Measurements from ENCODE around the gene N4BP2. TPM values are rescaled to one million over a fixed set of nuclear protein-coding genes. Genes with fewer than 3 reads are reported as not detected.
"Not testable (repeated sequence)": the region's sequence is repeated elsewhere in the genome, so short reads cannot be mapped to it uniquely, and the experiment has no call there.

The N4BP2 gene
- polyA plus RNA-seq, 1 donor, result 16.9 TPM

- H3K36me3 ChIP-seq (ENCODE audit: control insufficient read depth, insufficient read depth, low read length), result peaks cover 11% of the 10 kb centered on the region
- no peak overlapping the region for H3K4me3 ChIP-seq (ENCODE audit: low read length)
- no peak for DNase-seq
- no peaks in the 10 kb centered on the region for H3K4me1 ChIP-seq (ENCODE audit: control insufficient read depth, insufficient read depth, low read length)
- no peak overlapping the region for H3K27ac ChIP-seq (ENCODE audit: low read length)
- H3K27me3 ChIP-seq (ENCODE audit: control insufficient read depth, insufficient read depth, low read length), result no peaks in the 10 kb centered on the region
- no CpG with 5 or more reads among the region's 1 CpG for WGBS (ENCODE audit: insufficient coverage, low lambda C conversion rate)
- H3K9me3 ChIP-seq (ENCODE audit: control insufficient read depth, low read depth, low read length), result no peaks in the 10 kb centered on the region
Measured at GRCh38 chr4:40070387-40070786, 13.7 kb downstream of the N4BP2 start.

GRCh38 chr4:40086421-40086820 lies 29.8 kb downstream of the N4BP2 start:
- Histone ChIP-seq H3K27ac (ENCODE audit: low read length) (no peak overlapping the region), H3K36me3 (ENCODE audit: control insufficient read depth, insufficient read depth, low read length) (peaks cover 6% of the 10 kb centered on the region), H3K27me3 (ENCODE audit: control insufficient read depth, insufficient read depth, low read length) (no peaks in the 10 kb centered on the region), H3K4me3 (ENCODE audit: low read length) (no peak overlapping the region), H3K9me3 (ENCODE audit: control insufficient read depth, low read depth, low read length) (no peaks in the 10 kb centered on the region), H3K4me1 (ENCODE audit: control insufficient read depth, insufficient read depth, low read length) (no peaks in the 10 kb centered on the region)
- no peak for DNase-seq
- no CpG with 5 or more reads among the region's 8 CpGs for WGBS (ENCODE audit: insufficient coverage, low lambda C conversion rate)

- Histone ChIP-seq H3K27me3 (ENCODE audit: control insufficient read depth, insufficient read depth, low read length) (no peaks in the 10 kb centered on the region), H3K4me3 (ENCODE audit: low read length) (no peak overlapping the region), H3K27ac (ENCODE audit: low read length) (no peak overlapping the region), H3K9me3 (ENCODE audit: control insufficient read depth, low read depth, low read length) (no peaks in the 10 kb centered on the region), H3K36me3 (ENCODE audit: control insufficient read depth, insufficient read depth, low read length) (peaks cover 4% of the 10 kb centered on the region), H3K4me1 (ENCODE audit: control insufficient read depth, insufficient read depth, low read length) (no peaks in the 10 kb centered on the region)
- no peak for DNase-seq
- WGBS (ENCODE audit: insufficient coverage, low lambda C conversion rate), result no CpG with 5 or more reads among the region's 10 CpGs
Measured at GRCh38 chr4:40087799-40088366, 31.2 kb downstream of the N4BP2 start.

DNA sequence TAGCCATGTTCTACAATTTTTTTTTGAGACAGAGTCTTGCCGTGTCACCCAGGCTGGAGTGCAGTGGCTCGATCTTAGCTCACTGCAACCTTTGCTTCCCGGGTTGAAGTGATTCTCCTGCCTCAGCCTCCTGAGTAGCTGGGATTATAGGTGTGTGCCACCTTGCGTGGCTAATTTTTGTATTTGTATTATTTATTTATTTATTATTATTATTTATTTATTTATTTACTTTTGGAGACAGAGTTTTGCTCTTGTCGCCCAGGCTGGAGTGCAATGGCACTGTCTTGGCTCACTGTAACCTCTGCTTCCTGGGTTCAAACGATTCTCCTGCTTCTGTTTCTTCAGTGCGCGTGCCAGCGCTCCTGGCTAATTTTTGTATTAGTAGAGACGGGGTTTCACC lies 36.8 kb downstream of the N4BP2 start:
- H3K36me3 ChIP-seq (ENCODE audit: control insufficient read depth, insufficient read depth, low read length); H3K4me3 ChIP-seq (ENCODE audit: low read length); H3K27me3 ChIP-seq (ENCODE audit: control insufficient read depth, insufficient read depth, low read length); DNase-seq; H3K27ac ChIP-seq (ENCODE audit: low read length); H3K9me3 ChIP-seq (ENCODE audit: control insufficient read depth, low read depth, low read length); H3K4me1 ChIP-seq (ENCODE audit: control insufficient read depth, insufficient read depth, low read length): not testable (repeated sequence)
- WGBS (ENCODE audit: insufficient coverage, low lambda C conversion rate), result 92% methylated on average over 2 of the region's 10 CpGs

DNA sequence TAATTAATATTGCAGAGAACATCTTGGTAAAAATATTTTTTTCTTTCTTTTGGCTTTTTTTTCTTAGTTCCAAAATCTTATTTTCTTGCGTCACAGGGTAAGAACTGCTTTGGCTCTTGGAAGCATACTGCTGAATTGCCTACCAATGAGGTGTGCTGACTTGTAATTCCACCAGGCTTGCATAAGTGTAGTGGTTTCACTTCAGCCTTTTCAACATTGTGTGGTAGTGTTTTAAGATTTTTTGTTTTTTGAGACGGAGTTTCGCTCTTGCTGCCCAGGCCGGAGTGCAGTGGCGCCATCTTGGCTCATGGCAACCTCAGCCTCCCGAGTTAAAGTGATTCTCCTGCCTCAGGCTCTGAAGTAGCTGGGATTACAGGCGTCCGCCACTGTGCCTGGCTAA lies 42.4 kb downstream of the N4BP2 start:
- WGBS (ENCODE audit: insufficient coverage, low lambda C conversion rate), result 100% methylated on average over 5 of the region's 8 CpGs
- Histone ChIP-seq H3K9me3 (ENCODE audit: control insufficient read depth, low read depth, low read length) (no peaks in the 10 kb centered on the region), H3K27ac (ENCODE audit: low read length) (no peak overlapping the region), H3K36me3 (ENCODE audit: control insufficient read depth, insufficient read depth, low read length) (peaks cover 5% of the 10 kb centered on the region), H3K4me3 (ENCODE audit: low read length) (no peak overlapping the region), H3K27me3 (ENCODE audit: control insufficient read depth, insufficient read depth, low read length) (no peaks in the 10 kb centered on the region), H3K4me1 (ENCODE audit: control insufficient read depth, insufficient read depth, low read length) (no peaks in the 10 kb centered on the region)
- no peak for DNase-seq

DNA sequence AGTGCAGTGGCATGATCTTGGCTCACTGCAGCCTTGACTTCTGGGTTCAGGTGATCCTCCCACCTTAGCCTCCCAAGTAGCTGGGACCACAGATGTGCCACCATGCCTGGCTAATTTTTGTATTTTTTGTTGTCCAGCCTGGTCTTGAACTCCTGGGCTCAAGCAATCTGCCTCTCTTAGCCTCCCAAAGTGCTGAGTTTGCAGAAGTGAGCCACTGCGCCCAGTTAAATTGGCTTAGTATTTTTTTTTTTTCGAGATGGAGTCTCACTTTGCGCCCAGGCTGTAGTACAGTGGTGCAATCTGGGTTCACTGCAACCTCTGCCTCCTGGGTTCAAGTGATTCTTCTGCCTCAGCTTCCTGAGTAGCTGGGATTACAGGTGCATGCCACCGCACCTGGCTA lies 50.5 kb downstream of the N4BP2 start:
- not testable (repeated sequence) for H3K9me3 ChIP-seq (ENCODE audit: control insufficient read depth, low read depth, low read length); H3K27me3 ChIP-seq (ENCODE audit: control insufficient read depth, insufficient read depth, low read length); H3K4me3 ChIP-seq (ENCODE audit: low read length); H3K27ac ChIP-seq (ENCODE audit: low read length); DNase-seq; H3K4me1 ChIP-seq (ENCODE audit: control insufficient read depth, insufficient read depth, low read length)
- WGBS (ENCODE audit: insufficient coverage, low lambda C conversion rate), result no CpG with 5 or more reads among the region's 4 CpGs
- peaks cover 28% of the 10 kb centered on the region for H3K36me3 ChIP-seq (ENCODE audit: control insufficient read depth, insufficient read depth, low read length)

DNA sequence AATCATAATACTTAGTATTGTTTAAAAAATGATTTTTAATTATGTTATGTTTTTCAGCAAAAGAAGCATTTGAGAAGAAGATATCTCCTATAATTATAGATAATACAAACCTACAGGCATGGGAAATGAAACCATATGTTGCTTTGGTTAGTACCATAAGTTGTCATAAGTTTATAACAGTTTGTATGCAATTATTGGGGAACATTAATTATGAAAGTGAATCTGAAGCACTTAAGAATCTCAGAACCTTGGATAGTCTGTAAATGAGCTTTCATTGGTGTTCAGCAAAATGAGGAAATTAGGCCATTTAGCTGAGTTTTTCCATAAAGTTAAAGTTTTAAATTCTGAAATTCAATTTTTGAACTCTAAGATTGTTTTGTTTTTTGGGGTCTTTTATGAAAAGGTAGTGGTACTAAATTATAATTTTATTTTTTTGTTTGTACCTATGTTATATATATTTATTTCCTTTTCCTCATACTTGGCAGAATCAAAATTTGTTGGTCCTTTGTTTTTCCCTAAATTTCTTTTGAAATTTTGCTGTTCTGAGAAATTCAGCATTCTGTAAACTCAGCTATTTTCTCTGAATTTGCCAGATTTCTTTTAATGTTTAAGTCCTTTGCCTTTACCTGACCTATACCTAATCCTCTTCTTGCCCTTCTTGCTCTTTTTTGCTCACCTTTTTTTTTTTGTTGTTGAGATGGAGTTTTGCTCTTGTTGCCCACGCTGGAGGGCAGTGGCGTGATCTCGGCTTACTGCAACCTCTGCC lies 55.6 kb downstream of the N4BP2 start:
- no peak for DNase-seq
- Histone ChIP-seq H3K4me3 (ENCODE audit: low read length) (no peak overlapping the region), H3K4me1 (ENCODE audit: control insufficient read depth, insufficient read depth, low read length) (no peaks in the 10 kb centered on the region), H3K27me3 (ENCODE audit: control insufficient read depth, insufficient read depth, low read length) (no peaks in the 10 kb centered on the region), H3K27ac (ENCODE audit: low read length) (no peak overlapping the region), H3K36me3 (ENCODE audit: control insufficient read depth, insufficient read depth, low read length) (peaks cover 24% of the 10 kb centered on the region), H3K9me3 (ENCODE audit: control insufficient read depth, low read depth, low read length) (no peaks in the 10 kb centered on the region)
- no CpG with 5 or more reads among the region's 3 CpGs for WGBS (ENCODE audit: insufficient coverage, low lambda C conversion rate)

DNA sequence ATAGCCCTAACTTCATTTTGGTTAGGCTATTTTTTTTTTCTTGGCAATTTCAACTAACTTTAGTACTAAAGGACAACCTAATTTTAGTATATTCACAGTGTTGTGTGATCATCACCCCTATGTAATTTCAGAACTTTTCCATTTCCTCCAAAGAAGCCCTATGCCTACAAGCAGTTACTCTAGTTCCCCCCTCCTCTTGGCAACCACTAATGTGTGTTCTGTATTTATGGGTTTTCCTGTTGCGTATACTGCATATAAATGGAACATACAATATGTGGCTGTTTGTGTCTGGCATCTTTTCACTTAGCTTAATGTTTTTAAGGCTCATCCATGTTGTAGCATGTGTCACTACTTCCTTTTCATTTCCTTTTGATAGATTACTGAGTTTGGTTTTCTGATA lies 57.6 kb downstream of the N4BP2 start:
- no peak overlapping the region for H3K27ac ChIP-seq (ENCODE audit: low read length)
- WGBS (ENCODE audit: insufficient coverage, low lambda C conversion rate), result no CpG with 5 or more reads among the region's 1 CpG
- H3K36me3 ChIP-seq (ENCODE audit: control insufficient read depth, insufficient read depth, low read length), result peaks cover 22% of the 10 kb centered on the region
- no peak overlapping the region for H3K4me3 ChIP-seq (ENCODE audit: low read length)
- no peaks in the 10 kb centered on the region for H3K27me3 ChIP-seq (ENCODE audit: control insufficient read depth, insufficient read depth, low read length)
- peak in 1 of 2 donors; percentile 3 for DNase-seq
- no peaks in the 10 kb centered on the region for H3K9me3 ChIP-seq (ENCODE audit: control insufficient read depth, low read depth, low read length)
- H3K4me1 ChIP-seq (ENCODE audit: control insufficient read depth, insufficient read depth, low read length), result no peaks in the 10 kb centered on the region

GRCh38 chr4:40118861-40119260 lies 62.2 kb downstream of the N4BP2 start:
- no peaks in the 10 kb centered on the region for H3K27me3 ChIP-seq (ENCODE audit: control insufficient read depth, insufficient read depth, low read length)
- WGBS (ENCODE audit: insufficient coverage, low lambda C conversion rate), result no CpG with 5 or more reads among the region's 1 CpG
- no peak for DNase-seq
- no peak overlapping the region for H3K27ac ChIP-seq (ENCODE audit: low read length)
- peaks cover 19% of the 10 kb centered on the region for H3K36me3 ChIP-seq (ENCODE audit: control insufficient read depth, insufficient read depth, low read length)
- H3K4me3 ChIP-seq (ENCODE audit: low read length), result no peak overlapping the region
- H3K9me3 ChIP-seq (ENCODE audit: control insufficient read depth, low read depth, low read length), result no peaks in the 10 kb centered on the region
- no peaks in the 10 kb centered on the region for H3K4me1 ChIP-seq (ENCODE audit: control insufficient read depth, insufficient read depth, low read length)

DNA sequence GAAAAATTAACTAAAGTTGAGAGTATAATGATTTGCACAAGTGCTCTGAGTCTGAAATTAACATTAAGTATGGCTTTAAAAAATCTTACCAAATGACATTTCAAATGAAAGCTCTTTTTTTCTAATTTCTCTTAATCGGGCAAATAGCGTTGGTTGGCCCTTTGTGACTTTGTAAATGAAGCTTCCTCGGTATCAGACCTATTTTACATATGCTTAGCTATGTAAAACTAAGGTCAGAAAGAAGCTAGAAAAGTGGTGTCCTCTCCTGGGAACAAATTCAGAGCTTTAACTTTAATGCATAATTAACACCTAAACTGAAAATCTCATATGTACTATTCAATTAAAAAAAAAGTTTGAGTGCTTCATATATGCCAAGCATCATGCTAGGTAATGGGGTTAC lies 62.7 kb downstream of the N4BP2 start:
- no peaks in the 10 kb centered on the region for H3K4me1 ChIP-seq (ENCODE audit: control insufficient read depth, insufficient read depth, low read length)
- peaks cover 19% of the 10 kb centered on the region for H3K36me3 ChIP-seq (ENCODE audit: control insufficient read depth, insufficient read depth, low read length)
- no peaks in the 10 kb centered on the region for H3K9me3 ChIP-seq (ENCODE audit: control insufficient read depth, low read depth, low read length)
- no peak overlapping the region for H3K27ac ChIP-seq (ENCODE audit: low read length)
- no peaks in the 10 kb centered on the region for H3K27me3 ChIP-seq (ENCODE audit: control insufficient read depth, insufficient read depth, low read length)
- WGBS (ENCODE audit: insufficient coverage, low lambda C conversion rate), result no CpG with 5 or more reads among the region's 3 CpGs
- no peak for DNase-seq
- H3K4me3 ChIP-seq (ENCODE audit: low read length), result no peak overlapping the region

- no peaks in the 10 kb centered on the region for H3K27me3 ChIP-seq (ENCODE audit: control insufficient read depth, insufficient read depth, low read length)
- H3K36me3 ChIP-seq (ENCODE audit: control insufficient read depth, insufficient read depth, low read length), result peaks cover 26% of the 10 kb centered on the region
- 100% methylated on average over 2 of the region's 4 CpGs for WGBS (ENCODE audit: insufficient coverage, low lambda C conversion rate)
- no peak overlapping the region for H3K27ac ChIP-seq (ENCODE audit: low read length)
- no peak overlapping the region for H3K4me3 ChIP-seq (ENCODE audit: low read length)
- no peaks in the 10 kb centered on the region for H3K9me3 ChIP-seq (ENCODE audit: control insufficient read depth, low read depth, low read length)
- peak in 1 of 2 donors; percentile 3 for DNase-seq
- H3K4me1 ChIP-seq (ENCODE audit: control insufficient read depth, insufficient read depth, low read length), result no peaks in the 10 kb centered on the region
Measured at GRCh38 chr4:40121515-40121914, 64.9 kb downstream of the N4BP2 start.
